HEK293 (cell line): ENCODE data around the gene COP1.

Experiments used
- BCL11A ChIP-seq: fragments of 450-650 bp; formaldehyde crosslinking; IDR thresholded peaks from 2 replicates; pipeline ENCODE4 v1.5.1; 2016; ENCODE audit warnings: low read depth, missing biosample characterization, missing genetic modification characterization
- PATZ1 ChIP-seq: fragments of 450-650 bp; formaldehyde crosslinking; IDR thresholded peaks from 2 replicates; pipeline ENCODE4 v1.5.1; 2016; ENCODE audit warnings: missing biosample characterization, missing genetic modification characterization
- ZNF146 ChIP-seq: fragments of 450-650 bp; formaldehyde crosslinking; IDR thresholded peaks from 2 replicates; pipeline ENCODE4 v1.5.1; 2016; ENCODE audit warnings: missing biosample characterization, missing genetic modification characterization
- ZNF37A ChIP-seq: fragments of 450-650 bp; IDR thresholded peaks from 2 replicates; pipeline ENCODE4 v1.5.1; 2018; ENCODE audit warnings: missing biosample characterization, missing genetic modification characterization
- TF ChIP-seq, protein P1 (sequence below): fragments of 450-650 bp; formaldehyde crosslinking; IDR thresholded peaks from 2 replicates; pipeline ENCODE4 v1.5.1; 2016; ENCODE audit warnings: missing biosample characterization, missing genetic modification characterization
- TF ChIP-seq, protein P2 (sequence below): IDR thresholded peaks from 2 replicates; pipeline ENCODE4 v1.6.1; 2011; ENCODE audit warnings: mild to moderate bottlenecking, low read depth, low read length, borderline replicate concordance
- TF ChIP-seq, protein P3 (sequence below): fragments of 450-650 bp; formaldehyde crosslinking; IDR thresholded peaks from 2 replicates; pipeline ENCODE4 v1.5.1; 2016; ENCODE audit warnings: missing biosample characterization, missing genetic modification characterization

GRCh38 chr1:176187001-176187400 is 20.1 kb downstream of the COP1 start:
- TF ChIP-seq, protein P1, sequence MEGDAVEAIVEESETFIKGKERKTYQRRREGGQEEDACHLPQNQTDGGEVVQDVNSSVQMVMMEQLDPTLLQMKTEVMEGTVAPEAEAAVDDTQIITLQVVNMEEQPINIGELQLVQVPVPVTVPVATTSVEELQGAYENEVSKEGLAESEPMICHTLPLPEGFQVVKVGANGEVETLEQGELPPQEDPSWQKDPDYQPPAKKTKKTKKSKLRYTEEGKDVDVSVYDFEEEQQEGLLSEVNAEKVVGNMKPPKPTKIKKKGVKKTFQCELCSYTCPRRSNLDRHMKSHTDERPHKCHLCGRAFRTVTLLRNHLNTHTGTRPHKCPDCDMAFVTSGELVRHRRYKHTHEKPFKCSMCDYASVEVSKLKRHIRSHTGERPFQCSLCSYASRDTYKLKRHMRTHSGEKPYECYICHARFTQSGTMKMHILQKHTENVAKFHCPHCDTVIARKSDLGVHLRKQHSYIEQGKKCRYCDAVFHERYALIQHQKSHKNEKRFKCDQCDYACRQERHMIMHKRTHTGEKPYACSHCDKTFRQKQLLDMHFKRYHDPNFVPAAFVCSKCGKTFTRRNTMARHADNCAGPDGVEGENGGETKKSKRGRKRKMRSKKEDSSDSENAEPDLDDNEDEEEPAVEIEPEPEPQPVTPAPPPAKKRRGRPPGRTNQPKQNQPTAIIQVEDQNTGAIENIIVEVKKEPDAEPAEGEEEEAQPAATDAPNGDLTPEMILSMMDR (tag by site-specific recombination): no peak
- TF ChIP-seq ZNF146 (no peak), BCL11A (tag by site-specific recombination) (no peak), PATZ1 (tag by site-specific recombination) (no peak), ZNF37A (tag by site-specific recombination) (no peak)
- TF ChIP-seq, protein P2, sequence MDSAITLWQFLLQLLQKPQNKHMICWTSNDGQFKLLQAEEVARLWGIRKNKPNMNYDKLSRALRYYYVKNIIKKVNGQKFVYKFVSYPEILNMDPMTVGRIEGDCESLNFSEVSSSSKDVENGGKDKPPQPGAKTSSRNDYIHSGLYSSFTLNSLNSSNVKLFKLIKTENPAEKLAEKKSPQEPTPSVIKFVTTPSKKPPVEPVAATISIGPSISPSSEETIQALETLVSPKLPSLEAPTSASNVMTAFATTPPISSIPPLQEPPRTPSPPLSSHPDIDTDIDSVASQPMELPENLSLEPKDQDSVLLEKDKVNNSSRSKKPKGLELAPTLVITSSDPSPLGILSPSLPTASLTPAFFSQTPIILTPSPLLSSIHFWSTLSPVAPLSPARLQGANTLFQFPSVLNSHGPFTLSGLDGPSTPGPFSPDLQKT: no peak
- TF ChIP-seq, protein P3, sequence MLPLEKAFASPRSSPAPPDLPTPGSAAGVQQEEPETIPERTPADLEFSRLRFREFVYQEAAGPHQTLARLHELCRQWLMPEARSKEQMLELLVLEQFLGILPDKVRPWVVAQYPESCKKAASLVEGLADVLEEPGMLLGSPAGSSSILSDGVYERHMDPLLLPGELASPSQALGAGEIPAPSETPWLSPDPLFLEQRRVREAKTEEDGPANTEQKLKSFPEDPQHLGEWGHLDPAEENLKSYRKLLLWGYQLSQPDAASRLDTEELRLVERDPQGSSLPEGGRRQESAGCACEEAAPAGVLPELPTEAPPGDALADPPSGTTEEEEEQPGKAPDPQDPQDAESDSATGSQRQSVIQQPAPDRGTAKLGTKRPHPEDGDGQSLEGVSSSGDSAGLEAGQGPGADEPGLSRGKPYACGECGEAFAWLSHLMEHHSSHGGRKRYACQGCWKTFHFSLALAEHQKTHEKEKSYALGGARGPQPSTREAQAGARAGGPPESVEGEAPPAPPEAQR (tag by site-specific recombination): no peak
